Measurements from ENCODE around the gene PLPP3. TPM values are rescaled to one million over a fixed set of nuclear protein-coding genes. Genes with fewer than 3 reads are reported as not detected.

Gene PLPP3
- total RNA-seq, 1 donor from 2014 or later = 132 TPM

- Histone ChIP-seq H3K9me3 (ENCODE audit: control insufficient read depth in 3 of 3, low read length in 3 of 3) (peaks cover 0 to 2% (median 0%) of the 10 kb centered on the region in 3 donors), H3K27me3 (ENCODE audit: control insufficient read depth in 3 of 3, insufficient read depth in 3 of 3, low read length in 3 of 3) (no peaks in the 10 kb centered on the region), H3K4me1 (ENCODE audit: control insufficient read depth in 3 of 3, insufficient read depth in 3 of 3, low read length in 3 of 3) (peaks cover 0 to 3% (median 0%) of the 10 kb centered on the region in 3 donors), H3K9ac (ENCODE audit: low read depth in 1 of 3, low read length in 3 of 3) (no peak overlapping the region), H3K36me3 (ENCODE audit: control insufficient read depth in 3 of 3, insufficient read depth in 3 of 3, low read length in 3 of 3) (no peaks in the 10 kb centered on the region), H3K4me3 (ENCODE audit: low read length in 3 of 3) (no peak overlapping the region), H3K27ac (ENCODE audit: low read depth, low read length) (no peak overlapping the region)
Measured at GRCh38 chr1:56459260-56459659, 120.1 kb downstream of the PLPP3 start.

GRCh38 chr1:56457756-56458375 lies 121.5 kb downstream of the PLPP3 start:
- no peak overlapping the region for H3K27ac ChIP-seq (ENCODE audit: low read depth, low read length)
- H3K9ac ChIP-seq (ENCODE audit: low read depth in 1 of 3, low read length in 3 of 3) = no peak overlapping the region
- peaks cover 0 to 3% (median 0%) of the 10 kb centered on the region in 3 donors for H3K4me1 ChIP-seq (ENCODE audit: control insufficient read depth in 3 of 3, insufficient read depth in 3 of 3, low read length in 3 of 3)
- H3K36me3 ChIP-seq (ENCODE audit: control insufficient read depth in 3 of 3, insufficient read depth in 3 of 3, low read length in 3 of 3) = no peaks in the 10 kb centered on the region
- peaks cover 0 to 2% (median 0%) of the 10 kb centered on the region in 3 donors for H3K9me3 ChIP-seq (ENCODE audit: control insufficient read depth in 3 of 3, low read length in 3 of 3)
- H3K27me3 ChIP-seq (ENCODE audit: control insufficient read depth in 3 of 3, insufficient read depth in 3 of 3, low read length in 3 of 3) = no peaks in the 10 kb centered on the region
- no peak overlapping the region for H3K4me3 ChIP-seq (ENCODE audit: low read length in 3 of 3)

- Histone ChIP-seq H3K4me3 (ENCODE audit: low read length in 3 of 3) (no peak overlapping the region), H3K4me1 (ENCODE audit: control insufficient read depth in 3 of 3, insufficient read depth in 3 of 3, low read length in 3 of 3) (peaks cover 0 to 6% (median 6%) of the 10 kb centered on the region in 3 donors), H3K36me3 (ENCODE audit: control insufficient read depth in 3 of 3, insufficient read depth in 3 of 3, low read length in 3 of 3) (no peaks in the 10 kb centered on the region), H3K9ac (ENCODE audit: low read depth in 1 of 3, low read length in 3 of 3) (no peak overlapping the region), H3K9me3 (ENCODE audit: control insufficient read depth in 3 of 3, low read length in 3 of 3) (no peaks in the 10 kb centered on the region), H3K27ac (ENCODE audit: low read depth, low read length) (no peak overlapping the region), H3K27me3 (ENCODE audit: control insufficient read depth in 3 of 3, insufficient read depth in 3 of 3, low read length in 3 of 3) (no peaks in the 10 kb centered on the region)
Measured at GRCh38 chr1:56456435-56457101, 122.8 kb downstream of the PLPP3 start.

- peaks cover 0 to 6% (median 6%) of the 10 kb centered on the region in 3 donors for H3K4me1 ChIP-seq (ENCODE audit: control insufficient read depth in 3 of 3, insufficient read depth in 3 of 3, low read length in 3 of 3)
- no peak overlapping the region for H3K4me3 ChIP-seq (ENCODE audit: low read length in 3 of 3)
- no peaks in the 10 kb centered on the region for H3K9me3 ChIP-seq (ENCODE audit: control insufficient read depth in 3 of 3, low read length in 3 of 3)
- no peaks in the 10 kb centered on the region for H3K27me3 ChIP-seq (ENCODE audit: control insufficient read depth in 3 of 3, insufficient read depth in 3 of 3, low read length in 3 of 3)
- H3K9ac ChIP-seq (ENCODE audit: low read depth in 1 of 3, low read length in 3 of 3) = no peak overlapping the region
- H3K36me3 ChIP-seq (ENCODE audit: control insufficient read depth in 3 of 3, insufficient read depth in 3 of 3, low read length in 3 of 3) = no peaks in the 10 kb centered on the region
- H3K27ac ChIP-seq (ENCODE audit: low read depth, low read length) = no peak overlapping the region
Measured at GRCh38 chr1:56453417-56454078, 125.8 kb downstream of the PLPP3 start.

- H3K4me1 ChIP-seq (ENCODE audit: control insufficient read depth in 3 of 3, insufficient read depth in 3 of 3, low read length in 3 of 3) = peaks cover 0 to 6% (median 6%) of the 10 kb centered on the region in 3 donors
- no peaks in the 10 kb centered on the region for H3K36me3 ChIP-seq (ENCODE audit: control insufficient read depth in 3 of 3, insufficient read depth in 3 of 3, low read length in 3 of 3)
- H3K9me3 ChIP-seq (ENCODE audit: control insufficient read depth in 3 of 3, low read length in 3 of 3) = no peaks in the 10 kb centered on the region
- H3K27me3 ChIP-seq (ENCODE audit: control insufficient read depth in 3 of 3, insufficient read depth in 3 of 3, low read length in 3 of 3) = no peaks in the 10 kb centered on the region
- no peak overlapping the region for H3K27ac ChIP-seq (ENCODE audit: low read depth, low read length)
- H3K4me3 ChIP-seq (ENCODE audit: low read length in 3 of 3) = no peak overlapping the region
- no peak overlapping the region for H3K9ac ChIP-seq (ENCODE audit: low read depth in 1 of 3, low read length in 3 of 3)
Measured at GRCh38 chr1:56453016-56453415, 126.3 kb downstream of the PLPP3 start.

- Histone ChIP-seq H3K9me3 (ENCODE audit: control insufficient read depth in 3 of 3, low read length in 3 of 3) (no peaks in the 10 kb centered on the region), H3K4me1 (ENCODE audit: control insufficient read depth in 3 of 3, insufficient read depth in 3 of 3, low read length in 3 of 3) (peaks cover 0 to 13% (median 9%) of the 10 kb centered on the region in 3 donors), H3K4me3 (ENCODE audit: low read length in 3 of 3) (no peak overlapping the region), H3K36me3 (ENCODE audit: control insufficient read depth in 3 of 3, insufficient read depth in 3 of 3, low read length in 3 of 3) (no peaks in the 10 kb centered on the region), H3K27ac (ENCODE audit: low read depth, low read length) (no peak overlapping the region), H3K9ac (ENCODE audit: low read depth in 1 of 3, low read length in 3 of 3) (no peak overlapping the region), H3K27me3 (ENCODE audit: control insufficient read depth in 3 of 3, insufficient read depth in 3 of 3, low read length in 3 of 3) (no peaks in the 10 kb centered on the region)
Measured at GRCh38 chr1:56452027-56453011, 127.0 kb downstream of the PLPP3 start.

- Histone ChIP-seq H3K4me3 (ENCODE audit: low read length in 3 of 3) (no peak overlapping the region), H3K9me3 (ENCODE audit: control insufficient read depth in 3 of 3, low read length in 3 of 3) (no peaks in the 10 kb centered on the region), H3K27ac (ENCODE audit: low read depth, low read length) (no peak overlapping the region), H3K27me3 (ENCODE audit: control insufficient read depth in 3 of 3, insufficient read depth in 3 of 3, low read length in 3 of 3) (no peaks in the 10 kb centered on the region), H3K36me3 (ENCODE audit: control insufficient read depth in 3 of 3, insufficient read depth in 3 of 3, low read length in 3 of 3) (no peaks in the 10 kb centered on the region), H3K4me1 (ENCODE audit: control insufficient read depth in 3 of 3, insufficient read depth in 3 of 3, low read length in 3 of 3) (peaks cover 6 to 20% (median 13%) of the 10 kb centered on the region in 3 donors), H3K9ac (ENCODE audit: low read depth in 1 of 3, low read length in 3 of 3) (no peak overlapping the region)
Measured at GRCh38 chr1:56451491-56451890, 127.9 kb downstream of the PLPP3 start.

- no peaks in the 10 kb centered on the region for H3K36me3 ChIP-seq (ENCODE audit: control insufficient read depth in 3 of 3, insufficient read depth in 3 of 3, low read length in 3 of 3)
- no peaks in the 10 kb centered on the region for H3K9me3 ChIP-seq (ENCODE audit: control insufficient read depth in 3 of 3, low read length in 3 of 3)
- no peaks in the 10 kb centered on the region for H3K27me3 ChIP-seq (ENCODE audit: control insufficient read depth in 3 of 3, insufficient read depth in 3 of 3, low read length in 3 of 3)
- no peak overlapping the region for H3K27ac ChIP-seq (ENCODE audit: low read depth, low read length)
- no peak overlapping the region for H3K9ac ChIP-seq (ENCODE audit: low read depth in 1 of 3, low read length in 3 of 3)
- peaks cover 10 to 20% (median 19%) of the 10 kb centered on the region in 3 donors for H3K4me1 ChIP-seq (ENCODE audit: control insufficient read depth in 3 of 3, insufficient read depth in 3 of 3, low read length in 3 of 3)
- H3K4me3 ChIP-seq (ENCODE audit: low read length in 3 of 3) = no peak overlapping the region
Measured at GRCh38 chr1:56450004-56450666, 129.2 kb downstream of the PLPP3 start.

Measured in skeletal muscle tissue (tissue), 4 donors.